H1 (cell line): Measurements from ENCODE around the gene KIF1C. TPM values are rescaled to one million over a fixed set of nuclear protein-coding genes. Genes with fewer than 3 reads are reported as not detected.

Experiments used
- ATF2 ChIP-seq: IDR thresholded peaks from 2 replicates; pipeline ENCODE4 v1.6.1; 2012; ENCODE audit warnings: low read length, inconsistent platforms
- CEBPB ChIP-seq: IDR thresholded peaks from 2 replicates; pipeline ENCODE4 v1.6.1; 2012; ENCODE audit warnings: low read depth, low read length
- CHD2 ChIP-seq: IDR thresholded peaks from 2 replicates; pipeline ENCODE4 v1.6.1; 2012; ENCODE audit warnings: low read length, improper control_type of control experiment
- CREB1 ChIP-seq: IDR thresholded peaks from 2 replicates; pipeline ENCODE4 v1.6.1; 2012; ENCODE audit warnings: inconsistent platforms
- CTBP2 ChIP-seq: IDR thresholded peaks from 2 replicates; pipeline ENCODE4 v1.7.0; 2011; ENCODE audit warnings: borderline replicate concordance, mild to moderate bottlenecking, moderate library complexity, mixed read lengths, low read length; ENCODE audit not compliant: insufficient read depth, insufficient read length
- CTCF ChIP-seq, 3 experiments: IDR thresholded peaks; 1 replicate in 2 of 3; 2 replicates in 1 of 3; pipeline versions ENCODE4 v1.5.1 to v1.6.1; 2011; ENCODE audit warnings: low read length in 3 of 3, mild to moderate bottlenecking in 3 of 3, inconsistent platforms in 2 of 3, low read depth in 1 of 3, moderate library complexity in 1 of 3; ENCODE audit not compliant: insufficient read depth in 1 of 3; ENCODE audit errors: control extremely low read depth in 1 of 3
- EZH2 ChIP-seq: fragments of 200-600 bp; sonication (generic); IDR thresholded peaks from 2 replicates; pipeline ENCODE4 v1.7.1; 2012; ENCODE audit warnings: low read depth, mild to moderate bottlenecking, moderate library complexity, low read length, inconsistent platforms; ENCODE audit not compliant: severe bottlenecking
- HDAC6 ChIP-seq: IDR thresholded peaks from one replicate; pipeline ENCODE4 v1.7.1; 2012; ENCODE audit warnings: low read depth, mild to moderate bottlenecking, inconsistent platforms, low read length, moderate library complexity
- JUN ChIP-seq: IDR thresholded peaks from 2 replicates; pipeline ENCODE4 v1.6.1; 2011; ENCODE audit warnings: low read depth, mild to moderate bottlenecking, improper control_type of control experiment, low read length
- NANOG ChIP-seq: IDR thresholded peaks from 2 replicates; pipeline ENCODE4 v1.6.1; 2011; ENCODE audit warnings: low read length, low read depth, mild to moderate bottlenecking, inconsistent platforms; ENCODE audit not compliant: insufficient read depth, poor library complexity, severe bottlenecking
- NRF1 ChIP-seq: IDR thresholded peaks from 2 replicates; pipeline ENCODE4 v1.6.1; 2011; ENCODE audit warnings: mild to moderate bottlenecking, low read depth, low read length, improper control_type of control experiment
- POU5F1 ChIP-seq: IDR thresholded peaks from 2 replicates; pipeline ENCODE4 v1.6.1; 2011; ENCODE audit warnings: low read depth, mild to moderate bottlenecking, low read length, moderate library complexity
- RAD21 ChIP-seq, 2 experiments: IDR thresholded peaks in 1 of 2; conservative IDR thresholded peaks in 1 of 2; 2 replicates each; pipeline ENCODE4 v1.6.1; 2011; ENCODE audit warnings: low read depth in 2 of 2, low read length in 2 of 2, improper control_type of control experiment in 1 of 2, inconsistent platforms in 1 of 2, mild to moderate bottlenecking in 1 of 2, moderate library complexity in 1 of 2
- SIX5 ChIP-seq: IDR thresholded peaks from 2 replicates; pipeline ENCODE4 v1.6.1; 2011; ENCODE audit warnings: mild to moderate bottlenecking, low read depth, low read length
- SP2 ChIP-seq: IDR thresholded peaks from 2 replicates; pipeline ENCODE4 v1.6.1; 2012; ENCODE audit warnings: mild to moderate bottlenecking, low read length, inconsistent platforms
- TBP ChIP-seq: IDR thresholded peaks from 2 replicates; pipeline ENCODE4 v1.6.1; 2011; ENCODE audit warnings: low read depth, low read length, improper control_type of control experiment
- polyA plus RNA-seq, 7 experiments: library from polyadenylated mRNA; depleted of rRNA in 3 of 7; stranded (reverse) in 5 of 7; unstranded in 2 of 7; fragments of >200 nt in 5 of 7; fragments of 200-250 nt in 2 of 7; gene quantifications; 1 replicate in 5 of 7; 2 replicates in 1 of 7; 4 replicates in 1 of 7; pipeline versions ENCODE4 v1.2.1 to v1.2.3, GENCODE V29; 2011 to 2013; ENCODE audit warnings: missing spikeins in 2 of 7, mixed read lengths in 2 of 7
- total RNA-seq: library from RNA; stranded (reverse); fragmentation: NEBNext Ultra II Directional; extraction: Animal tissue kit (Norgen Biotek cat#: 25700); gene quantifications from 2 replicates; pipeline ENCODE4 v1.2.1, GENCODE V29; 2021
- TF ChIP-seq, protein P1 (sequence below): IDR thresholded peaks from 2 replicates; pipeline ENCODE4 v1.6.1; 2012; ENCODE audit warnings: inconsistent platforms
- TF ChIP-seq, protein P2 (sequence below): IDR thresholded peaks from 2 replicates; pipeline ENCODE4 v1.6.1; 2011; ENCODE audit warnings: low read length, improper control_type of control experiment

Gene KIF1C
- total and polyA plus RNA-seq, 2 of the 8 experiments (the other 6 are each of a cell fraction or from before 2014, with no cell fraction given): 14.3 to 114 TPM

GRCh38 chr17:4997302-4998026 lies at the start of gene KIF1C, which contains the start of gene INCA1 (continued):
- TF ChIP-seq CTCF (IDR thresholded peaks at IDR 0.05; ENCODE audit: control extremely low read depth in 1 of 3, insufficient read depth in 1 of 3, low read depth in 1 of 3, low read length in 3 of 3): no peak
- TF ChIP-seq CEBPB: no peak
- no peak for TF ChIP-seq NANOG
- 0 out of 2 replicates have a peak, but pooled peaks have one; percentile 12 for TF ChIP-seq CREB1
- TF ChIP-seq, protein P1, sequence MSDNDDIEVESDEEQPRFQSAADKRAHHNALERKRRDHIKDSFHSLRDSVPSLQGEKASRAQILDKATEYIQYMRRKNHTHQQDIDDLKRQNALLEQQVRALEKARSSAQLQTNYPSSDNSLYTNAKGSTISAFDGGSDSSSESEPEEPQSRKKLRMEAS: peak; percentile 70
- TF ChIP-seq, protein P2, sequence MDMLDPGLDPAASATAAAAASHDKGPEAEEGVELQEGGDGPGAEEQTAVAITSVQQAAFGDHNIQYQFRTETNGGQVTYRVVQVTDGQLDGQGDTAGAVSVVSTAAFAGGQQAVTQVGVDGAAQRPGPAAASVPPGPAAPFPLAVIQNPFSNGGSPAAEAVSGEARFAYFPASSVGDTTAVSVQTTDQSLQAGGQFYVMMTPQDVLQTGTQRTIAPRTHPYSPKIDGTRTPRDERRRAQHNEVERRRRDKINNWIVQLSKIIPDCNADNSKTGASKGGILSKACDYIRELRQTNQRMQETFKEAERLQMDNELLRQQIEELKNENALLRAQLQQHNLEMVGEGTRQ: no peak
- TF ChIP-seq EZH2: no peak
- no peak for TF ChIP-seq NRF1
- TF ChIP-seq JUN: no peak
- no peak for TF ChIP-seq CTBP2
- no peak for TF ChIP-seq ATF2
- TF ChIP-seq CHD2: no peak
- TF ChIP-seq POU5F1: no peak
- TF ChIP-seq SIX5: no peak
- TF ChIP-seq RAD21 (IDR thresholded peaks at IDR 0.05 in 1 of 2, conservative IDR thresholded peaks at IDR 0.05 in 1 of 2; ENCODE audit: low read depth in 2 of 2, low read length in 2 of 2): no peak
- TF ChIP-seq TBP: no peak
- TF ChIP-seq HDAC6: no peak
- no peak for TF ChIP-seq SP2
